HG03342 (cell line): ENCODE measurements around the gene DISC1.

Experiments used
- ATAC-seq: cut with Tn5 transposase; IDR thresholded peaks from one replicate; pipeline ENCODE4 v1.9.1; 2021; ENCODE audit warnings: mild to moderate bottlenecking, moderate library complexity; ENCODE audit not compliant: unreplicated experiment

Gene DISC1

DNA sequence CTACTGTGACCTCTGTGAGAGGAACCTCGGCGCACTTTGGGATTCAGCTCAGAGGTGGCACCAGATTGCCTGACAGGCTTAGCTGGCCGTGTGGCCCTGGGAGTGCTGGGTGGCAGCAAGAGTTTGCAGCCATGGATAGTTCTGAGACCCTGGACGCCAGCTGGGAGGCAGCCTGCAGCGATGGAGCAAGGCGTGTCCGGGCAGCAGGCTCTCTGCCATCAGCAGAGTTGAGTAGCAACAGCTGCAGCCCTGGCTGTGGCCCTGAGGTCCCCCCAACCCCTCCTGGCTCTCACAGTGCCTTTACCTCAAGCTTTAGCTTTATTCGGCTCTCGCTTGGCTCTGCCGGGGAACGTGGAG is 67.5 kb downstream of the DISC1 start:
- ATAC-seq: no peak

DNA sequence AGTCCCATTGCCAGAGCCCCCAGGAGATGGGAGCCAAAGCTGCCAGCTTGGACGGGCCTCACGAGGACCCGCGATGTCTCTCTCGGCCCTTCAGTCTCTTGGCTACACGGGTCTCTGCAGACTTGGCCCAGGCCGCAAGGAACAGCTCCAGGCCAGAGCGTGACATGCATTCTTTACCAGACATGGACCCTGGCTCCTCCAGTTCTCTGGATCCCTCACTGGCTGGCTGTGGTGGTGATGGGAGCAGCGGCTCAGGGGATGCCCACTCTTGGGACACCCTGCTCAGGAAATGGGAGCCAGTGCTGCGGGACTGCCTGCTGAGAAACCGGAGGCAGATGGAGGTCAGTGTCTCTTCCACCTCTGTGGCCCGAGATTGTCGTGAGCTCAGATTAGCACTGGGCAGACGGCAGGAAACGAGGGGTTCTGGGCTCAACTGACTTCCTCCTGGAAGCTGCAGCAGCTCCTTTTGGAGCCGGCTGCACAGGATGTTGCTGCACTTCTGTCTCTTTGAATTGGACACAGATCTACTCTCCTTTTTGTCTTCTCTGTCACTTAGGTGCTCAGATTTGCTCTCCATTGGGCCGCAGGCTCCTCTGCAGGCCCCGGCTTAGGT is 68.0 kb downstream of the DISC1 start:
- ATAC-seq: no peak

DNA sequence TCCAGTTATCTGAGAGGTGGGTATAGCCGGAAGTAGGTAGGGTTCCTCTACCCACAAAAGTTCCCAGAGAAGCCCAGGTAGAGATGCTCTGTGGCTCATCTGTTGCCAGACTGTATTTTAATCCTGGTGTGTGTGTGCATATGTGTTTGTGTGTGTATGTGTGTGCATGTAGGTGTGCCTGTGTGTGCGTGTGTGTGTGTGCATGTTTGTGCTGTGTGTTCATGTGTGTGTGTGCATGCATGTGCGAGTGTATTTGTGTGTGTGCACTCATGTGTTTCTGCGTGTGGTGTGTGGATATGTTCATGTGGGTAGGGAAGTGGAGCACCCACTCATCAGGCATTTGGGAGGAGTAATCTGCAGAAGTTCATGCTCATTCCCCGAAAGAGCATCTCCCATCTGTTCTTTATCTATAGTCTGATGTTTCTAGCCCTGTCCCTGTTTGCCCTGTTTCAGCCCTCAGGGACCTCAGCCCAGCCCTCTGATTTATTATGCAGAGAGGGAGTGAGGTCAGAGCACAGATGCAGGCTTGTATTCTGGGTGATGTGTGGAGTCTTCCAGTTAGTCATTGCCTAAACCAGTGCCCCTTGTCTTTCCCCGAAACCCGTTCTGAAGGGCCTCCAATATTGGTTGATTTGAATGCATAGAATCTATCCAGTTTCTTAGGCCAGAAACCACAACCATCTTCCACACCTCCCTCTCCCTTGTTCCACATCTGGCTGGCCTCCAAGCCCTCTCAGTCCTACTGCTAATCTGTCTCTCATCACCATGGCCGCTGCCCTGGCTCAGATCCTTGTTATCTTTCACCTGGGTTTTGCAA is 69.1 kb downstream of the DISC1 start:
- ATAC-seq: no peak

GRCh38 chr1:231699784-231700183 is 73.2 kb downstream of the DISC1 start:
- no peak for ATAC-seq

DNA sequence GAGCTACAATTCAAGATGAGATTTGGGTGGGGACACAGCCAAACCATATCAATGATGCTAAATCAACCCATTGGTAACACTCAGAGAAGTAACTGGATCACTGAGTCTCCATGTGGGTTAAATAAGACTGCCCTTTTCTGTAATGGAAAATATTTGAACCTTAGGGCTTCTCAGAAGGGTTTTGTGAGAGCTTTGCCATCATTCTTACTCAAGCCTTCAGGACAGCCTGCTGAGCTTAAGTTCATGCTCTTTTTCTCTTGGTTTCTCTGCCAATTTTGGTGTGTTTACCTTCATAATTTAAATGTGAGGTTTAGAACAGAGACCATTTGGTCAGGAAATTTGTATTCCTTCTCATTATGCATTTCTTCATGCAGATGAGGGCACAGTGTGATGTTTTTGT is 74.7 kb downstream of the DISC1 start:
- no peak for ATAC-seq

DNA sequence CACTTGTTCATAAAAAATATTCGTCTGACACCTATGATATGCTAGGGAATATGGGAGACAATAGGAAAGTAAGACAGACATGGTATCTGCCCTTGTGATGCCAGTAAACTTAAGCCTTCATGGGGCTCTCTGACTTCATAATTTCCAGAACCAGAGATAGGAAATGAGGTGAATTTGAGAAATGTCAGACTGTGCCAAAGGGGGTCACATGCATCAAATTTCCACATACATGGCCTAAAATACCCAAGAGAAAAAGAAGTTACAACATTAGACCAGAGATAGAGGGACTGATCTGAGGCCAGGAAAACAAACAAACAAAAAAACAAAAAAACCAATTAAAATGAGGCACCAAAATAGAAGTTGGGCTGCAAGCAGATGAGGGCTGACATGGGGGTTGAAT is 75.7 kb downstream of the DISC1 start:
- ATAC-seq: no peak

DNA sequence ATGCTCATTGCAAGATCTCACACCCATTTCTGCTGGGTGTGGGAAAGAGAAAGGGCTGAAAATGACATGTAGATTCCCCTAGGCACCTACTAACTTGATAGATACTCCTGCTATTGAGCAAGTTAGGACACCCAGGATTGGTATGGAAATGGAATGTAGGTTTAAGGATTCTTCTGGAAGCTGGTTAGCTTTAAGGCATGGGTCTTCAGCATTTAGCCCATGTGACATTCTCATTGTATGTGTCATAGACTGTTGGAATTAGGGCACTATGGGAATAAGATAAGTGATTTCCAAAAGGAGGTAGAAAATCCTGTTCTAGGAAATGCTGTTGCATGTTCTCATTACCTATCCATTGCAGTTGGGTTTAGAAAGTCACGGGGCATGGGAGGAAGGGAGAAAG is 76.2 kb downstream of the DISC1 start:
- no peak for ATAC-seq

- ATAC-seq: no peak
These were observed 79.5 kb downstream of the DISC1 start for GRCh38 chr1:231705806-231706760.

GRCh38 chr1:231706934-231707333 is 80.3 kb downstream of the DISC1 start:
- ATAC-seq: no peak

DNA sequence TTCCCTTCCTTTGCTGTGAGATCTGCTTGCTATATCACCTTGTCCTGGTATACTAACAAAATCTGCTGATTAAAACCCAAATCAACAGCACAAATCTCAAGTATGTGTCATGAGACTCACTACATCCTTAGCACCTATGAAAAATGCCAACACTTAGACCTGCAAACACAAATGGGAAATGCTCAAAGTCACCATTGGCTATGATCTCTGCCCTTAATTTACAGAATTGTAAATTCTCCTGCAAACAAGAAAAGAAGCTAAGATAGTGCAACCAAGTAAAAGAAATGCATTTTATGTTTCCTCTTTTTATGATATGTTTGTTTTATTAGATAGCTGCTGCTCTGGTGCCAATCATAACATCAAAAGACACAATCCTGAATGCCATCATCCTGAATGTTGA is 80.8 kb downstream of the DISC1 start:
- ATAC-seq: no peak

- ATAC-seq: no peak
These were observed 81.8 kb downstream of the DISC1 start for GRCh38 chr1:231708394-231708793.

- no peak for ATAC-seq
These were observed 87.8 kb downstream of the DISC1 start for GRCh38 chr1:231714440-231714839.

DNA sequence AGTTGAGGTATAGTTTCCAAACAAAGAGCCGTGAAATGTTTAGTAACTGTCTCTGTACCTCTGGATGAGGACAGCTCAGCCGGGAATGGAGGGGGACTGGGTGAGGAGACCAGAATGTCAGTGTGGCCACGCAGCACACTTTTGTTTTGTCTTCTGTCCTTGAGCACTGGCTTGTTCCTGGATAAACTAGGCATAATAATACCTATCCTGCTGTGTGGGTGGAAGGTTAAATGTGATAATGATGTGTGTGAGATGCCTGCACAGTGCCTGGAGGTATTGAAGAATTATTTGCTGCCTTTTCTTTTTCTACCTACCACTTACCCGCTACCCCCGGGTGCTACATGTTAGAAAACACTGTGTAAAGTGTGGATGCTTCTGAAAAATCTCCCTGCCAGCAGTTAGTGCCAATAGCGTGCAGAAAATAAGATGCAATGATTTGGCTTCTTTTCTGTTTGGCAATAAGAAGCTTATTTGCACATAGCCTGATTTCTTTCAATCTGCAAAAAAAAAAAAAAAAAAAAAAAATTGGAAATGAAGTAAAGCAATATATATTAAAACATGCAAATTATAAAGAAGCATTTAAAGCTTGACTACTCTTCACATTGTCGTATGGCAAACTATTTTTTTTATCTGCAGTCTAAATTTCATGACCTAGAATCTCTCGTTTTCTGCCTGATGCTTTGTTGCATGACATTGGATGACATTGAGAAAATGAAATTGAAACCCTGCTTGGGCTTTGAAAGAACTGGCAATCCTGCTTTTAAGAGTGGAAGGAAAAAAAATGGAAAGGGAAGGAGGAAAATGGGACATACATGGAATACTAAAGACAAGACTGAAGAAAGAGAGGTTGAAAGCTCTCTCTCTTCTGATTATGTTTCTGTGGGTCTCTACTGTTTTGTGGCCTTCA is 89.5 kb downstream of the DISC1 start:
- ATAC-seq: no peak

DNA sequence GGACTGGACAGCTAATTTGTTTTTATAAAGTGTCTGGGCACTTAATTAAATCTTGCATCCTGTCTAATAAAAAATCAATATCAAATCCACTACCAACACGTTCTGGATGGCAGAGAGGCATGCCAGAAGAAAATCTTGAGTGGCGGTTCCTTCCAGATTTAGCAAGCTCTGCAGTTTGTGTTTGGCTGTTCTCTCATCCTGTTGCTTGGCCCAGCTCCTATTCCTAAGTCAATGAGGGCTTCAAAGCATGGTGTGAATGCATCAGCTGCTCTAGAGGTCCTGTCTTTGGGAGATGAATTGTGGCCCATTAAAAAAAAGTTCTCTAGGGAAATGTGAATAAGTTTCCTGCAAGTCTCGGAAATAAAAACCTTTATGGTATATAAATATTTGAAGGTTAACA is 90.3 kb downstream of the DISC1 start:
- no peak for ATAC-seq

GRCh38 chr1:231719485-231720183 is 93.0 kb downstream of the DISC1 start:
- ATAC-seq: no peak

DNA sequence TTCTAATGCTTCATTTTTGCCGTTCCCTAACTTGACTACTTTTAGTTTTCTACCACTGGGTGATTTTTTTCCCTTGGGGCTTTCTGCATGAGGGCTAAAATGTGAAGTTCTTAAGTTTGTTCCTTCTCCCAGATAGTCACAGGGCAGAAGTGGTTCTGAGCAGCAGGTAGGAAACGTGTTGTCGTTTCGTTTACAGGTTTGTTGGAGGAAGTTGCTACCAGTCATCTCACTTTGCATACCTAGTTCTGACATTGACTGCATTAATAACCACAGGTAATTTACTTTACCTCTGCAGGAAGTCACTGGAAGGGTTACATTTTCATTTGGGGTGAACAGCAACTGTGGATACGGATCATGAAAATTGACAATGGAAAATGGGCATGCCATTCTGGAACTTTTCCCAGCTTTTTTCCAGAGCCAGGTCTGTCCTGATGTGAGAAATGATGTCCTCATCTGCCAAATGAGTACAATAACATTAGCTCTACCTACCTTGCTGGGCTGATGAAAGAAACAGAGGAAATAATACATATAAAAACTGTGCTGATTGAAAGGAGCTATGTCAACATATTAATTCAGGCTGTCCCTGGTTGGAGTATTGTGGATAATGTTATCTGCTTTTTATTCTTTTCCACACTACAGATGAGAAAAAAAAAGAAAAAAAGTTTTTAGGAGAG is 94.2 kb downstream of the DISC1 start:
- no peak for ATAC-seq

DNA sequence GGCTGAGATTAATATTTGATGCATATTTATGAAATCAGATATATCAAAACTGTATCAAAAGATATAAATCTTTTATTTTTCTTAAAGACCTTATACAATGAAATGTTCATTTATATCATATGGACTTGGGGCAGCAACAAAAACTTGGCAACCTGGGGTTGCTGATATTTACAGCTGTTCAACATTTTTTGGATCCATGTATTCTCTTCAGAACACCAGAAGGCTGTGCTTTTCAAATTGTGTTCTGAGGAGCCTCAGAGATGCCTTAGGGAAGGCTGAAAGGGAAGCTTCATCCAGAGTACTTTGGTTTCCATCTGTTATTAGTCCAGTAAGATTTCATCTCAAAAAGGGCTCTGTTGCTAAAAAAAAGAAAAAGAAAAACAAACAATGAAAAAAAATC is 94.8 kb downstream of the DISC1 start:
- no peak for ATAC-seq

DNA sequence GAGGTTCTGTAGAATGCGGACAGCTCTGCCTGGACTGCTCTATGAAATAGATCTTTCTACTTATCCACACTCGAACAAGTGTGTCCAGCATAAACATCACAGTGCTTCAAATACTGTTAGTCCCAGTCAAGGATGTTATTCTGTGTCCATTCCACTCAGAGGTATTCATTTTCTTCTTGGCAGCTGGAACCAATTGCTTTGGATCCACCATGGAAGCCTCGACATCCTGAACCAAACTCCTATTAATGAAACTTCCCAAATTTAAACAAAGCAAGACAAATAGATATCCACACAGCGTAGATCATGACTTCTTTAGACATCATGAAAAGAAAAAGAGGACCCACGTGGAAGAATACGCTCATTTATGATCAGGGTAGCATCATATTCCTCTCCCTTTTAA is 95.8 kb downstream of the DISC1 start:
- ATAC-seq: no peak

GRCh38 chr1:231723146-231723545 is 96.6 kb downstream of the DISC1 start:
- ATAC-seq: no peak
